Measurements from ENCODE around the gene ASXL1.

Gene ASXL1

DNA sequence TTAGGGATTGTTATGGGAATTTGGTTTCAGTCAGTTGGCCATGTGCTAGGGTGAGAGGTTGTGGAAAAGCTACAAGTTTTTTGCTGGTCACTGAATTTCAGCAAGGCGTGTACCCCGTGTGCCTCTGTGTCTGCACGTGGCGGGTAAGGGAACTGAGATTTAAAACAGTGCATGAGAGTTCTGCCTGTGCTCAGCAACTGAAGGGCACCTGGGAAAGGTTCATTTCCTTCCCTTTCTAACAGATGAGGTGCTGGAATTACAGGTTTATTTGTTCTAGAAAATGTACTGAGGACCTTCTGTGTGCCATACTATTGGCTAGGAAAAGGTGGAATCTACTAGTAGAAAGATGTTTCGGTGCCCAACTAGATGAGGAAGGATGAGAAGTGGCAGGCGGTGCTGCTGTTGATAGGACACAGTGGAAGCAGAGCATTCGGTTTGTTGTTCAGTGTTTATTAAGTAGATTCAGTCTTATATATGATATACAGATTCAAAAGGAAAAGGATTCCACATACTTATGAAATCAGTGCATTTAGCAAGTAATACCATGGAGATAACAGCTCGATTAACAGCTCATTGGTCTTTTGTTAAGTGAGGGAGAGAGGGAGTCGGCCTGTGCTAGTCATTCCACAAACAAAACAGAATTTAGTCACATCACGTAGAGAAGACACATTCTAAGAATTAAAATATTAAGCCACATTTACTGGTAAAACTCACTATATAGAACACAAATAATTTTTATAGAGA lies 84.7 kb downstream of the ASXL1 start:
- peak; percentile 35 for DNase-seq

DNA sequence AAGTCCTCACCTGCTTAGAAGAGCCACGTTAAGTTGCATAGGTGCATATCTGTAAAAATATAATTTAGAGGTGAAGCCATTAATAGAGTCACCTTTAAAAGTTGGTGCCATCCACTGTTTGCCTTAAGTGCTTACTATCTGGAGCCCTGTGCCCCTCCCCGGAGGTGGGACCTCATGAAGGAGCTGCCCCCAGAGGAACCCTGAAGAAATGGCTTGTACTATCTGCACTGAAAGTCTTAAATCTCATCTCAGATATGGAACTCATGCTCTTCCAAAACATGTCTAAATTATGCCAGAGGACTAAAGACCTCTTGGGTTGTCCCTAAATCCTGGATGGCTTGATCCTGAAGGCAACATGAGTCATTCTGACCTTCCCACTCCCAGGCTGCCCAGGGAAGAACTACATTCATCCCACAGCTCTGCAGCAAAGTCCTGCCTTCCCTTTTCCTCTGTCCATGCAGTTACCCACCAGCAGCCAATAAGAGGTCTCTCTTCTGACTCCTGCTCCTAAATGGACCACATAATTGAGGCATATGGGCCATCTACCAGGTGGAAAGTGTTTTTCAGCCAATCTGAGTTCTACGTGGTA lies 85.3 kb downstream of the ASXL1 start:
- no peak for DNase-seq

DNA sequence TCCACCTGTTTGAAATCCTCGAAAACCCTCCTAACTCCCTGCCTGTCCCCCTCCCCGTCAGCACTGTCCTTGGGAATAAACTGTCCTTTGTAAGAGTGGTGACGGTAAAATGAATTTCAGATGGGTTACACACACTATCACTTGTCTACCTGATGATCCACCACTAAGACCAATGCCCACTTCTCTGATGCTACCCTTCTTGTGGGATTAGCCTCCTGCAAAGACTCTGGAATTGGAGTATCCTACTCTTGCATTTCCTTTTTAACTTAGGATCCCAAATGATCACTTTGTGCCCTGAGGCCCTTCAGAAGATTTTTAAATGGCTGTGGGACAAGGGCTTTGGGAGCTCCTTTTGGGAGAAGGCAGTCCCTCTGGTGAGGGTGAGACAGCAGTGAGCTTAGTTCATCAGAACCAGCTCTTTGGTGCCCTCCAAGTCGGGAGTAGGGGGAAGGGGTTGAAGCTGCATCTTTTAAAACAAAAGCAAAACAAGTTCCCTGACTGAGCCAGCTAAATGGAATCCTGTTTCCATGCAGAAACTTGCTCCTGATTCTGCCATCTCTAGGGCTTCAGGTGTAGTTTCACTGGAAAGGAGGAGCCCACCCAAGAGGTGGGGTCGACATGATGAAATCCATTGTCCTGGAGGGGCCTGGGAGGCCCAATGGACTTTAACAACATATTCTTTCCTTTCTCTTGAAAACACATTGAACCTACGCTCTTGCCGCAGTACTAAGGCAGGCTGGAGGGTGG lies 86.5 kb downstream of the ASXL1 start:
- DNase-seq: peak; percentile 27

DNA sequence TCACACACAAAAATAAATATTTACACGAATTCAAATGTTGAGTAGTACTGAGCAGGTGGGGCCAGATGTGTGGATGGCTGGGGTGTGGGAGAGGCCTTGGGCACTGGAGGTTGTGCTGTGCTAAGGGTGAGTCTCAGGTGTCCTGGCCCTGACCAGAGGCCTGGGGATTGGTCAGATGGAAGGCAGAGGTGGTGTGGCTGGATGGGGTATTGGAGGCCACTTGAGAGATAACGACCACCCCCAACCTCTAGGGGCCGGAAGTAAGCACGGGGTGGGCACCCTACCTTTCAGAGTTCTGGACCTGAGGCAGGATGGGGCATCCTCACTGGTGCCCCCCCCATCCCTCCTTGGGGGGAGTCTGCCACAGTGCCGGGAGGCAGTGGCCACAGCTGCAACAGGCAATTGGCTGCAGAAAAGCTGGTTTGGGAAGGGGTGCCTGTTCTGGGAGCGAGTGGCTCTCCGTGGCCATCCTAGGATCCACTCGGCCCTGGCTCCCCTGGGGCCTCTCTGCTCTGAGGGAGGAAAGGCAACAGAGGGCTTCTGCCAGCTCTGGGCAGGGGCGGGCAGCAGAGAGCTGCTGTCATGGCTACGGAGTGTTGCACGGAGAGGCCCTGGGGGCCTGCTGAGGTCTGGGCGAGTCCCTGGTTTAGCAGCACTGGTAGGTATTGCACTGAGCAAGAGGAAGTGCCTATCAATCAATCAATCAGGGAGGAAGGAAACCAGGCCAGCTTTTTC lies 87.6 kb downstream of the ASXL1 start:
- peak; percentile 55 for DNase-seq

DNA sequence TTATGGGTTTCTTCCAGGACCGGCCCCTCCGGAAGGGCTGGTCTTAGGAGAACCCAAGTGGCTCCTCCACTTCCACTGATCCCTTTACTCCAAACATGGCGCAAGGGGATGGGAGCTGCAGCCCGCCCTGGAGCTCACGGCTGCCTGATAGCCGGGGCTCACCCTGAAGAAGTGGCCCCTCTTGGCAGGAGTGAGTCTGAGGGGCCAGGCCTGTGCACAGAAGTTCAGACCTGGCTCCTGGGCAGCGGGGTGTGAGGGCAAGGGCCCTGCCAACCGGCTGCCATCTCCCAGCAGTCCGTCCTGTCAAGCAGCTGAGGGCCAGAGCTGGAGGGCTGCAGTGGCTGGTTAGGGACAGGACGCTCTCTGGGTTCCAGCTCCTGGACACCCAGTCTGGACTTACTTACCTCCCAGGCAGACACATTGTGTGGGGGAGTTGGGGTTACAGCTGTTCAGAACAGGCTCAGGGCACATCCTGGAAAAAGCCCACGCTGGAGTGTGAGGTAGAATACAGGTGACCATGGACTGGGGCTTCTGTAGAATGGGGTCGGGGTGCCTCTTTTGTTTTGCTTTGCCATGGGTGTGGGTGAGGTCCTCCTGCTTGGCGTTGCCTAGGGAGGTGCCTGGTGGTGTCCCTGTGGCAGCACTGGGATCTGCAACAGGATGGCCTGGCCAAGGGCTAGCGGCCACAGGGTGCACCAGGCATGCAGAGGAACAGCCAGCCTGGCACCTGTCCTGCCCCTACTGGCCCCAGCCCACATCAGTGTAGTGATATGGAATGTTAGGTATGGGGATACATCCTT lies 88.4 kb downstream of the ASXL1 start:
- DNase-seq: peak; percentile 28

DNA sequence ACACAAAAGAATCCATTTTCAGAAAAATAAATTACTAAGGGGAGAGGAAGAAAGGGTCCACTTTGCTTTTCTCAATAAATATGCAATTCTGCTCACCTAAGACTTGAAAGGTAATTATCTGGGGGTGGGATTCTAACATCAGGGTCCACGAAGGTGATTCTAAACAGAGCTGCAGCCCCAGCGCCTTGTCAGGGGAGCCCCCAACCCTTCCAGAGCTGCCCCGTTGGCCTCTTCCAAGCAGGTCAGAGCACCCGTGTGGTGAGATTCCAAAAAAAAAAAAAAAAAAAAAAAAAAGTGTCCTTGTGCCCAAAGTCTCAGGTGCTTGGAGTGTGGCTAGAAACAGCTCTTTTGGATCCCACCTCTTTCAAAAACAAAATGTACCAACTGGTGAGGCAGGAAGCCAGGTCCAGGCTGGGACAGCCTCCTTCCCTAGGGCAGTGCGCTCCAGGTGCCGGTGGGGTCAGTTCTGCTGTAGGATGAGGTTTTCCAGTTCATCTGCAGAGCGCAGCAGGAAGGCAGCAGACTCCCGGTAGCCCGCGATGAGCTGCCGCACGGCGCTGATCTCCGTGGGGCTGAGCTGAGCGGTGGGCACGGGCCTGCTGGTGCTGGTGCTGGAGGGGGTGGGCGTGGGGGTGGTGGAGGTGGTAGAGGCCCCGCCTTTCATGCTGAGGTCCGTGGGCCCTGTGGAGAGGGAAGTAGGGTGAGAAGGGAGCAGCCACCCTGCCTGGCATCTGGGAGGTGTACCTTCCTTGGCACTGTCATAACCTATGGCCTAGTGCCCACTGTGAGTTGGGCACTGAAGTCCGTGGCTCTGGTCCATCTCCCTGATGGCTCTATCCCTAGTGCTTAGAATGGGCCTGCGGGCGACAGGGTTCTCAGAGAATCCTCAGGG lies 89.3 kb downstream of the ASXL1 start:
- DNase-seq: no peak

DNA sequence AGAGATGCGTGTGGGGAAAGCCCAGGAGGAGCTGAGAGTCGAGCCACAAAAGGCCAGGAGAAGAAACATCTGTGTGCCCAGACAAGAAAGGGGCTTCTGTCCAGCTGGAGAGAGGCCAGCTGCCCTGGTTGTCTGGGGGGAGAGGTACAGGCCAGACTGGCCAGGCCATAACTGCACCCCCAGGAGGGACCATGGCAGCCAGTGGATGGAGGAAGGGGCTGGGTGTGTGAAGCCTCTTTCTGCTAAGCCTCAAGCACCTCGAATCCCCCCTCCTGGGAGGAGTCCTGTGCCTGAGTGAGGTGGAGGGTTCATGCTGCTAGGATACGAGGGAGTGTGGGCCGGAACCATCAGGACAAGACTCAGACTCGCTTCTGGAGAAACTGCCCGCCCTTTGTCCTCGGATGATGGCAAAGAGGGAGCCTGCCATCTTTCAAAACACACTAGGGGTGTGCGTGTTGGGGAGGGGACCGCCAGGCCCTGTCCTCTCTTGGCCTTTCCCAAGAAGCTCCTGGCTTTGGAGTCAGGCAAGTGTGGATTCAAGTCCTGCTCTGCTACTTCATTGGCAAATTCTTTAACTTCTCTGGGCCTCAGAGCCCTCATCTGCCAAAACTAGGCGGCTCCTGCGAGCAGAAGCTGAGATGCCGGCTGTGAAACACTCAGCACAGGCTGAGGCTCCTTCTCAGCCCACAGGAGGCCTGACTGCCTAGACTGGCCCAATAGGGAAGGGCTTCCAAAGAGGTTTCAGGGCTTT lies 90.3 kb downstream of the ASXL1 start:
- DNase-seq: no peak

DNA sequence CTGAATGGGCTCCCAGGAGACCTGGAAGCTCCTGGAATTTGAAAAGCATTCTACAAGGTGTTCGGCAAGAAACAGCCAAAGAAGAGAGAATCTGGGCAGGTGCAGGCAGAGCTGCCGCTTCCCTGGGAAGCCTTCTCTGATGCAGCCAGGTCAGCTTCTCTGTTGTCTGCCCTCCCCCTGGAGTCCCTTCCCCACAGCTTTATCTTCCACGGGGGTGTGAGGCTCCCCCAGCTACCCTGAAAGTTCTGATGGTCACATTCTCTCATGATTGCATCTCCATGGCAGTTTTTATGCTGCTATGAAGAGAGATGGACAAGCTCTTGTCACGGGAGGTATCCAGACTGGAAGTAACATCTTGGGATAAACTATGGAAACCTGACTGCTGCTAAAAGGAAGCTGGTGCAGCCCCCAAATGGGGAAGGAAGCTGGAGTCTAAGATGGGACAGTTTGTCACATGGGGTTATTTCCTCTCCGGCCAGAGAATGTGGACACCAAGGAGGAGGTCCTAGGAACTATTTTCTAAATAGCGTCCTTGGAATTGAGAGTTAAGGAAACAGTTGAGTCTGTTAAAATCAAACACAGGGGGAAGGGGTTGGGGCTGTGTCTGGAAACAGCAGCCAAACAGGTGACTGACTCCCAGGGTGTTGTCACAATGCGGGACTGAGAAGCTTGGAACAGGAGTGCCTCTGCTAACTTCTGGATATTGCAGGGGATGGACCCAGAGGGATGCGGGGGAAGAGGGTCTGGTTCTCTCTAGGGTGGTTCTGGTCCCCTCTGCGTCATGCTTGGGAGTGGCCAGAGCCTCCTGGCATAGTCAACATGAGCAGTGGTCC lies 91.1 kb downstream of the ASXL1 start:
- DNase-seq: no peak

DNA sequence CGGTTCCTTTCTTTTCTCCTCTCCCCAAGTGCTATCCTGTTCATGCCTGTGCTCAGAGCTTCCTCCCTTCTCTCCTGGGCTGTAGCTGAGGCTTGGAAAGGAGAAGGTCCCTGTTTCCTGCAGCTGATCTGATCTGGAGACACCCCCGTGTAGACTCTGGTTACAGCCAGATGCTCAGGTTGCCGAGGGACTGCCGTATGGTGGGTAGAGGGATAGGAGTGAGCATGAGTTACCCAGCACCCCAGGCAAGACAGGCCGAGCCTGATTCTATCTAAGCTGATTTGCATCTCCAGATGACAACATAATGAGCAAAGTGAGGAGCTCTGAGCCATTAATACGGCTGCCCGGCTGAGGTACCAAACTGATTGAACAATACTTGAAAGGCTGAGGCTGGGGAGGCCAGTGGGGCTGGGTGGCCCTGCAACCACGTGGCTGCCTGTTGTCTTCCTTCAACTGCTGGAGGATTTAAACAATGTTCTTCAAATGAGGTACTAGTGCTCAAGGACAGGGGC lies 91.8 kb downstream of the ASXL1 start:
- DNase-seq: no peak

DNA sequence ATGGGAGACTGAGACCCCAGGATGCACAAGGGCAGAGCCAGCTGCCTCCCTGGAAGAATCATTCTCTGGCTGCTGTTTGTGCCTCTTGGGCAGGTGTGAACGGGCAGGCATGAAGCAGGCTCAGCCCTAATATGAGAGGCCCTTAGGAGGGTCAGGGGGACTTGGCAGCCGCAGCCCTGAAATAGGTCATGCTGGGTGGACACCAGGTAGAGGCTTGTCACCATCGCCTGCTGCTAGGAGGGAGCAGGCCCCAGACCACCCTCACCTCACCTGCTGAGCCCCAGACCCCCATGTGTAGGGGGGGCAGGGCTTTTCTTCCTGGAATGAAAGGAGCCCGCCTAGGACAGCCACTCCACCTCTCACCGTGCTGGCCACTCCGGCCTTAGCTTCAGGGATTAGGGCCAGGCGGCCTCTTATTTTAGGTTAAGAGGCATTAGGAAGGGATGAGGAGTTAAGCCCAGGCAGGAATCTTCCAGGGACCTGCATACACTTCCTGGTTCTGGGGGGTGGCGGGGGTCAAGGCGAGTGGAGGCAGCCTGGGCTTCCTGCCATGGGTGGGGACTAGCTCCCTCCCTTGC lies 92.4 kb downstream of the ASXL1 start:
- DNase-seq: no peak

DNA sequence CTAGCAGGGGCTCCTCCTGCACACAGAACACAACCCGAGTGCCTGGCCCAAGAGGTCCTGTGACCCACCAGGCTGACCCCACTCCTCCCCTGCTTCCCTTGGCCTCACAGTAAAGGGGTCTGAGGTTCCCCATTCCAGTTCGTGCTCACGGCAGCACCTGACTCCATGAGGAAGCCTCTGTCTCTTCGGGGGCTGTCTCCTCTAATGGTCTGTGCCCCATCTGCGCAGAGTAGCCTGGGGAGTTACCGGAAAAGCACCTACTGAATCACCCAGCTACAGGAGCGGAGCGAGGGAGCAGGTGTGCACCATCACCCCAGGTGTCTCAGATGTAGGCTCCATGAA lies 93.2 kb downstream of the ASXL1 start:
- no peak for DNase-seq

DNA sequence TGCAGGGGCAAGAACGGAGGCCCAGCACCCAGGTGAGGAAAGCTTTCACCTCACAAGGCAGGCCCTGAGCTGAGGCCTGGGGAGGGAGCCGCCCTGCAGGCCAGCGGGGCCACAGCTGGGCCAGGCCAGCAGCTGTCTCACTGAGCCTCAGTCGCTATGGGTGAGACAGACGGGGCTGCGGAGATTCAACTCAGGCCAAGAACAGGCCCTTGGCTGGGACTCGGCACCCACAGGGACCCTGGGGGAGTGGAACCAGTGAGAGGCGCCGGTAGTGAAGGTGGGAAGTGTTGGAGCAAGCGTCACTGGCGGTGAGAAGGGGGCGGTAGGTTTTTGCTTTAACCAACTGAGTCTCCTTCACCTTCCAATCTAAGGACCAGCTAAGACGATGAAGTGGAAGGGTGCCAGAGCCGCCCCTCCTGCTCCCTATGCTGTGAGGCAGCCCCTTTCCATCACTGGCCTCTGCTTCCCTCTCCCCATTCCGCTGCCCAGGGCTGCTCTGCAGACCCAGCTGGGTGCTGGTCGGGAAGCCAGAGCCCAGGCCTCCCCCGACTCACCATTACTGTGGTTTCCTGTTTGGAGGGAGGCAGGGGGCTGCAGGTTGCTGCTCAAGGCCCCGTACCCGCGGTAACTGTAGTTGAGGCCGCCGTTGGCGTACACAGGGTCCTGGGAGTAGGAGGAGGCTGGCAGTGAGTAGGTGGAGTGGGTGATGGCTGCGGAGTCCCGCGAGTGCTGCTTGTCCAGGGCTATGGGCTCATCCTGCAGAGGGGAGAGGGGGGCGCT lies 93.7 kb downstream of the ASXL1 start:
- DNase-seq: no peak

DNA sequence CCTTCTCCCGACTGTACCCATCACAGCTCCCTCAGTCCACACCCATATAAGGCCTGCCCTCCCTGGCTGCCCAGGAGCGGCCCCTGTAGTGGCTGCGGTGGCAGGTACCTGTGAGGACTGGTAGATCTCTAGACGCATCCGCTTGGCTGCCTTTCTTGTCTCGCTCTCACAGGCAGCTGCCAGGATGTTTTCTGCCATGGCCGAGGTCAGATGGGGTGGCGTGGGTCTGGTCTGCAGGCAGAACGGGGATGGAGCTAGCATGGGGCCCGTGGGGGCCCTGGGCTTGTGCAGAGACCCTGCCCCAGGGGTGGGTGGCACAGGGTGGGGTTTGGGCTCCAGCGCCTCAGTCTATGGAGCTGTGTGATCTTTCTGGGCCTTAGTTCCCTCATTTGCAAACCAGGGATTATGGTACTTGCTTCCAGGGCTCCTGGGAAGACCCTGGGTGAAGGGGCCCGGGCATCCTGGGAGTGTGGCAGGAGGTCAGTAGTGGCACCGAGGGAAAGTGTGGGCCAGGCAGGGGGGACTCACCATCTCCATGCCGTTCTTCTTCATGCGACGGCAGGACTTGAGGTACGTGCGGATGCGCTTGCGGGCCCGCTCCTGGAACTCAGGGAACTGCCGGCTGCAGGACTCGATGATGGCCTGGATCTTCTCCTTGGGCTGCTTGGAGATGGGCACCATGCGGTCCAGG lies 94.8 kb downstream of the ASXL1 start:
- no peak for DNase-seq

DNA sequence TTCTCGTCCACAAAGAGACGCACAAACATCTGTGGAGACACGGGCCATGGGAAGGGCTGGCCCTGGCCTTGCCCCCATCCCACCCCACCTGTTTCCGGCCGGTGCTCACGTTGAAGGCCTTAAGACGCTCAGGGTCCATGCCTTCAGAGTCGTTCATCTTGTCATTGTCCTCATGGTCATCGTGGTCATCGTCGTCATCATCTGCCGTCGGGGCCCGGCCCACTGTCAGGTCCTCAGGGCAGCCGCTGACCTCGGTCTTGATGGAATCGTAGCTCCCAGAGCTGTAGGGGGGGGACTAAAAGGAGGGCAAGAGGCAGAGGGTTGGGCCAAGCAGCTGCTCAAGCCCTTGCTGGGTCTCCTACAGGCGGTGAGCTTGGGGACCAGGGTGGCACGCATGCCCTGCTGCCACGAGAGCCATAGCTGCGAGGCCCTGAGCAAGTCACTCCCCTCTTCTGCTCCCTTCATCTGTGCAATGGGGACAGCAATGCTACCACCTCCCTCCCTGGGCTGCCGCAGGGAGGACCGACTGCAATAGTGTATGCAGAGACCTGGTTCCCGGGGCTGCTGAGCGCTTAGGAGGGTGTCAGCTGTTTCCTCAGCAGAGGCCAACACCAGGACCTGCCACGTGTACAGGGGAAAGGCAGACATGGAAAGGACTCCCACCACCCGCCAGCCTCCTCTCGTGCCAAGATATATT lies 95.5 kb downstream of the ASXL1 start:
- no peak for DNase-seq

DNA sequence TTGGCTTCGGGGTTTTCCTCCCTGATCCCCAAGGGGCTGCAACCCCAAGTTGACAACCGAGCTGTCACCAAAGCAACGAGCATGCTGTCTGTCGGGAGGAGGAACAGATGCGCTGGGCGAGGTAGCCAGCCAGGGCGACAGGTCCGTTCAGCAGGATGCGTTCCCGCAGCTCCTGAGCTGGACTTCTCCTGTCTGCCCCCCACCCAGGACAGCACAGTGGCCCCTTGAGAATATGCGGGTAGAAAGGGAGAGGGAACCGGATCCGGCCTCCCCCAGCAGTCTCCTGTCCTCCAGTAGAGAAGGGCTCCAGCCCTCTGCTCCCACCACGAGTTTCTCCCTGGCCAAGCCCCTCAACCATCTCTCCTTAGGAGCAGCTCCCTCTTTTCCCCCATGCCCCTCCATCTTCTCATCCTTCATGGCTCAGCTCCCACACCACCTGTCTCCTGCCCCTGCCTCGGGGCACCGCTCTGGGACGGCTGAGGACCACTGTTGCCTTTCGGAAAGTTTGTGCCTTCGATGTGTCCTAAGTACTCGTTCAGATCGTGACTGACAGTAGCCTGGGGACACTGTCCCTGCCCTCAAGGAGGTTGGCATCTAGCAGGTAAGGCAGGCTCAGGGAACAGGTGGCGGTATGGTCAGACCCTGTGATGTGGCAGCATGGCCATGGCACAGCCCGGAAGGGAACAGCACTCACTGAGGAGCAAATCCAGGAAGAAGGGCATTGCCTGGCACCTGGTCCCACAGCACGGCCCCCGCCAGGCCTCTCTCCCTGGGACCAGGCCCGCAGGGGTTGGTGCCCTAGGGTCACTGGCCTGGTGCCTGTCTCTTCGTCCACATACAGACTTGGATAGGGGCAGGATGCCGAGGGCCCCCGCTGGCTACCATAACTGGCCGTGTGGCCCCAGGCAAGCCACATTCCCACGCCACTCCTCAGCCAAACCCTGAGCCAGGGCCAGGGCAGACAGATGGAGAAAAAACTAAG lies 96.3 kb downstream of the ASXL1 start:
- DNase-seq: no peak

All from right forelimb (tissue), 1 donor.